Measurements from ENCODE around the gene PLCH2.

Gene PLCH2

DNA sequence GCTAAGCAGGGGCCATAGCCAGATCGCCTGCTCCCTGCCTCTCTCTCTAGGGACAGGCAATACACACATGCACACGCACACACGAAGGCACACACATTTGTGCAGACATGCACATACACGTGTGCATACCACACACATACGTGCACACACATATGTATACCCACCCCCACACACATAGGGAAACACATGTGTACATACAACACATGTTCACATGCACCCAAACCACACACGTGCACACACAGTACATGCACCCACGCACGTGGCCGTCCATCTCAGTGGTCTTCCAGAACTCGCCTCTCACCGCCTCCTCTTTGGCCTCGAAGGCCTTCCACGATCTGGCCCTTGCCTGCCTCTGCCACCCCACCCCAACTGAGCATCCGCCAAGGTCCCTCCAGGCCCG lies 38.5 kb upstream of the PLCH2 start:
- no peak for TF ChIP-seq EZH2phosphoT487 (IDR thresholded peaks at IDR 0.05; ENCODE audit: borderline replicate concordance)
- TF ChIP-seq, protein P1, sequence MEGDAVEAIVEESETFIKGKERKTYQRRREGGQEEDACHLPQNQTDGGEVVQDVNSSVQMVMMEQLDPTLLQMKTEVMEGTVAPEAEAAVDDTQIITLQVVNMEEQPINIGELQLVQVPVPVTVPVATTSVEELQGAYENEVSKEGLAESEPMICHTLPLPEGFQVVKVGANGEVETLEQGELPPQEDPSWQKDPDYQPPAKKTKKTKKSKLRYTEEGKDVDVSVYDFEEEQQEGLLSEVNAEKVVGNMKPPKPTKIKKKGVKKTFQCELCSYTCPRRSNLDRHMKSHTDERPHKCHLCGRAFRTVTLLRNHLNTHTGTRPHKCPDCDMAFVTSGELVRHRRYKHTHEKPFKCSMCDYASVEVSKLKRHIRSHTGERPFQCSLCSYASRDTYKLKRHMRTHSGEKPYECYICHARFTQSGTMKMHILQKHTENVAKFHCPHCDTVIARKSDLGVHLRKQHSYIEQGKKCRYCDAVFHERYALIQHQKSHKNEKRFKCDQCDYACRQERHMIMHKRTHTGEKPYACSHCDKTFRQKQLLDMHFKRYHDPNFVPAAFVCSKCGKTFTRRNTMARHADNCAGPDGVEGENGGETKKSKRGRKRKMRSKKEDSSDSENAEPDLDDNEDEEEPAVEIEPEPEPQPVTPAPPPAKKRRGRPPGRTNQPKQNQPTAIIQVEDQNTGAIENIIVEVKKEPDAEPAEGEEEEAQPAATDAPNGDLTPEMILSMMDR (conservative IDR thresholded peaks at IDR 0.05; ENCODE audit: low read length): no peak
- no peaks in the 10 kb centered on the region for H3K9me2 ChIP-seq (replicated peaks; ENCODE audit: low read depth, low read length)
- no peak overlapping the region for H3K4me3 ChIP-seq (ENCODE audit: low read length, poor library complexity, severe bottlenecking)
- no peaks in the 10 kb centered on the region for H3K36me3 ChIP-seq (ENCODE audit: insufficient read depth, low read length)
- H3K9ac ChIP-seq (ENCODE audit: low read depth, low read length, poor library complexity, severe bottlenecking): no peak overlapping the region
- no peaks in the 10 kb centered on the region for H3K9me3 ChIP-seq (ENCODE audit: insufficient read depth, low read depth, low read length)
- H4K20me1 ChIP-seq (ENCODE audit: insufficient read depth, low read length, poor library complexity, severe bottlenecking): no peaks in the 10 kb centered on the region
- H3K27me3 ChIP-seq (ENCODE audit: insufficient read depth, low read length, poor library complexity, severe bottlenecking): no peaks in the 10 kb centered on the region
- H3K4me1 ChIP-seq (ENCODE audit: insufficient read depth, low read length, poor library complexity, severe bottlenecking): no peaks in the 10 kb centered on the region
- H3F3A ChIP-seq (ENCODE audit: low read depth): no peaks in the 10 kb centered on the region
- no peak overlapping the region for H3K4me2 ChIP-seq (ENCODE audit: low read depth, low read length, poor library complexity, severe bottlenecking)
- H3K79me2 ChIP-seq (ENCODE audit: insufficient read depth, low read length): no peaks in the 10 kb centered on the region
- no peak overlapping the region for H2AFZ ChIP-seq (ENCODE audit: low read length)

DNA sequence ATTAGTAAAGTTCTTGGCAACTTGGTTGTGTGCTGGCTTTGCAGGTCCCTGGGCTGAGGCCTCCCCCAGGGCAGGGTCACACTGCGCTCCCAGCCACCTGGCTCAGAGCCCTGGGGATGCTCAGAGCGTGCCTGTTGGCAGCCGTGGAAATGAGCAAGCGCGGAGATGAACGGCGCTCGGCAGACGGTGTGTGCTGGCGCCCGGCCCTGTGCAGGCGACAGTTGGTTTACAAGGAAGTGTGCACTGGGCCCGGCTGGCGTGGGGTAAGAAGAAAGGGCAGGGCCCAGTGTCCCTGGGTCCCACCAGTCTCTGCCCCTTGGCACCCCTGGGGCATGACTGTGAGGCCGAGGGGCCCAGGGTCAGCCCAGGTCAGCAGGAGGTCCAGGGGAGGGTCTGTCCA lies 38.1 kb upstream of the PLCH2 start:
- H3K79me2 ChIP-seq (ENCODE audit: insufficient read depth, low read length): no peaks in the 10 kb centered on the region
- H3K27me3 ChIP-seq (ENCODE audit: insufficient read depth, low read length, poor library complexity, severe bottlenecking): no peaks in the 10 kb centered on the region
- H3K9me2 ChIP-seq (replicated peaks; ENCODE audit: low read depth, low read length): no peaks in the 10 kb centered on the region
- H3K4me3 ChIP-seq (ENCODE audit: low read length, poor library complexity, severe bottlenecking): no peak overlapping the region
- TF ChIP-seq EZH2phosphoT487 (IDR thresholded peaks at IDR 0.05; ENCODE audit: borderline replicate concordance): no peak
- TF ChIP-seq, protein P1 (conservative IDR thresholded peaks at IDR 0.05; ENCODE audit: low read length): no peak
- no peaks in the 10 kb centered on the region for H4K20me1 ChIP-seq (ENCODE audit: insufficient read depth, low read length, poor library complexity, severe bottlenecking)
- H3K36me3 ChIP-seq (ENCODE audit: insufficient read depth, low read length): no peaks in the 10 kb centered on the region
- no peak overlapping the region for H2AFZ ChIP-seq (ENCODE audit: low read length)
- H3K4me2 ChIP-seq (ENCODE audit: low read depth, low read length, poor library complexity, severe bottlenecking): no peak overlapping the region
- no peaks in the 10 kb centered on the region for H3K4me1 ChIP-seq (ENCODE audit: insufficient read depth, low read length, poor library complexity, severe bottlenecking)
- H3K9me3 ChIP-seq (ENCODE audit: insufficient read depth, low read depth, low read length): no peaks in the 10 kb centered on the region
- no peak overlapping the region for H3K9ac ChIP-seq (ENCODE audit: low read depth, low read length, poor library complexity, severe bottlenecking)
- no peaks in the 10 kb centered on the region for H3F3A ChIP-seq (ENCODE audit: low read depth)

DNA sequence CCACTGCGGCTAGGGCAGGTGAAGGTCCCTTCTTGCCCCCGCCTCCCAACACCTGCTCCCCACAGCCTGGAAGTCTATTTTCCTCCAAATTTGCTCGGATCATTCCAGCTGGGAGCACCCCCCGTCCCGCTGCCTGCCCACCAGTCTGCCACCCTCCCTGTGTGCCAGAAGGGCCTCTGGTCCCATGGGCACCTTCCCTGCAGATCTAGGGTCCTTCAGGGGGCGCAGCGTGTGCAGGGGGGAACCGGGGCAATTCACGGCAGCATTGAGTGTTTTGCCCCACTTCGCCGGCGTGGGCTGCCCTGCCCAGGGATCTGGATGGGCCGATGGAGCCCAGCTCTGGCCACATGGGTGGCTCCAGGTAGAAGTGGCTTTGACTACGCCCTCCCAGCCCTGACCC lies 37.4 kb upstream of the PLCH2 start:
- H3K4me2 ChIP-seq (ENCODE audit: low read depth, low read length, poor library complexity, severe bottlenecking): no peak overlapping the region
- H3K27me3 ChIP-seq (ENCODE audit: insufficient read depth, low read length, poor library complexity, severe bottlenecking): no peaks in the 10 kb centered on the region
- TF ChIP-seq, protein P1 (conservative IDR thresholded peaks at IDR 0.05; ENCODE audit: low read length): no peak
- no peak for TF ChIP-seq EZH2phosphoT487 (IDR thresholded peaks at IDR 0.05; ENCODE audit: borderline replicate concordance)
- H3K4me3 ChIP-seq (ENCODE audit: low read length, poor library complexity, severe bottlenecking): no peak overlapping the region
- H3K4me1 ChIP-seq (ENCODE audit: insufficient read depth, low read length, poor library complexity, severe bottlenecking): no peaks in the 10 kb centered on the region
- H3K9me2 ChIP-seq (replicated peaks; ENCODE audit: low read depth, low read length): no peaks in the 10 kb centered on the region
- H2AFZ ChIP-seq (ENCODE audit: low read length): no peak overlapping the region
- H3K9ac ChIP-seq (ENCODE audit: low read depth, low read length, poor library complexity, severe bottlenecking): no peak overlapping the region
- no peaks in the 10 kb centered on the region for H3K36me3 ChIP-seq (ENCODE audit: insufficient read depth, low read length)
- H3K9me3 ChIP-seq (ENCODE audit: insufficient read depth, low read depth, low read length): no peaks in the 10 kb centered on the region
- H4K20me1 ChIP-seq (ENCODE audit: insufficient read depth, low read length, poor library complexity, severe bottlenecking): no peaks in the 10 kb centered on the region
- no peaks in the 10 kb centered on the region for H3K79me2 ChIP-seq (ENCODE audit: insufficient read depth, low read length)
- H3F3A ChIP-seq (ENCODE audit: low read depth): no peaks in the 10 kb centered on the region
